Retinal pigment epithelial cell (primary cell): ENCODE measurements around the gene SPCS1.
A peak's percentile ranks its signal among the peaks of the same experiment; 100 is the strongest.

Source experiments
- DNase-seq: peaks from one replicate; pipeline ENCODE4 v3.0.0-alpha.2; 2010; ENCODE audit warnings: low read depth
- H3K4me3 ChIP-seq: 2 replicates; pipeline ENCODE4 v1.5.1; 2011; ENCODE audit warnings: mild to moderate bottlenecking, low read length, control low read depth, moderate library complexity
- CTCF ChIP-seq: conservative IDR thresholded peaks from 2 replicates; pipeline ENCODE4 v1.5.1; 2011; ENCODE audit warnings: low read depth, low read length, control low read depth, inconsistent platforms

SPCS1 gene

GRCh38 chr3:52731590-52731989 lies 25.7 kb downstream of the SPCS1 start:
- no peak for DNase-seq
- no peak for TF ChIP-seq CTCF
- no peak overlapping the region for H3K4me3 ChIP-seq

GRCh38 chr3:52733256-52733891 lies 27.5 kb downstream of the SPCS1 start:
- no peak for TF ChIP-seq CTCF
- H3K4me3 ChIP-seq = no peak overlapping the region
- no peak for DNase-seq

GRCh38 chr3:52739730-52740129 lies 33.8 kb downstream of the SPCS1 start:
- H3K4me3 ChIP-seq = no peak overlapping the region
- DNase-seq = no peak
- TF ChIP-seq CTCF = no peak

GRCh38 chr3:52742418-52743041 lies 36.6 kb downstream of the SPCS1 start:
- peak; percentile 63 for TF ChIP-seq CTCF
- no peak for DNase-seq
- no peak overlapping the region for H3K4me3 ChIP-seq

GRCh38 chr3:52743152-52743551 lies 37.2 kb downstream of the SPCS1 start:
- DNase-seq = no peak
- TF ChIP-seq CTCF = no peak
- H3K4me3 ChIP-seq = no peak overlapping the region

- DNase-seq = no peak
- no peak for TF ChIP-seq CTCF
- no peak overlapping the region for H3K4me3 ChIP-seq
Measured at GRCh38 chr3:52743721-52744120, 37.8 kb downstream of the SPCS1 start.

- no peak for DNase-seq
- no peak for TF ChIP-seq CTCF
- H3K4me3 ChIP-seq = no peak overlapping the region
Measured at GRCh38 chr3:52752045-52752660, 46.2 kb downstream of the SPCS1 start.
